NB4 (cell line): Measurements from ENCODE around the gene LMO3.

Experiments
- DNase-seq: peaks from one replicate; pipeline ENCODE4 v3.0.0; 2010; ENCODE audit warnings: low read depth
- H3K4me3 ChIP-seq: one replicate; pipeline ENCODE4 v1.5.1; 2011; ENCODE audit warnings: mild to moderate bottlenecking, low read depth, low read length, moderate library complexity
- MAX ChIP-seq: IDR thresholded peaks from 2 replicates; pipeline ENCODE4 v1.6.1; 2011; ENCODE audit warnings: low read depth, low read length
- MYC ChIP-seq: IDR thresholded peaks from 2 replicates; pipeline ENCODE4 v1.6.1; 2011; ENCODE audit warnings: low read depth, low read length
- POLR2A ChIP-seq: IDR thresholded peaks from 2 replicates; pipeline ENCODE4 v1.6.1; 2011; ENCODE audit warnings: mild to moderate bottlenecking; ENCODE audit not compliant: insufficient read length; ENCODE audit errors: extremely low read depth
- TF ChIP-seq, protein P1 (sequence below): IDR thresholded peaks from one replicate; pipeline ENCODE4 v1.5.1; 2012; ENCODE audit warnings: low read depth, low read length

Gene LMO3

DNA sequence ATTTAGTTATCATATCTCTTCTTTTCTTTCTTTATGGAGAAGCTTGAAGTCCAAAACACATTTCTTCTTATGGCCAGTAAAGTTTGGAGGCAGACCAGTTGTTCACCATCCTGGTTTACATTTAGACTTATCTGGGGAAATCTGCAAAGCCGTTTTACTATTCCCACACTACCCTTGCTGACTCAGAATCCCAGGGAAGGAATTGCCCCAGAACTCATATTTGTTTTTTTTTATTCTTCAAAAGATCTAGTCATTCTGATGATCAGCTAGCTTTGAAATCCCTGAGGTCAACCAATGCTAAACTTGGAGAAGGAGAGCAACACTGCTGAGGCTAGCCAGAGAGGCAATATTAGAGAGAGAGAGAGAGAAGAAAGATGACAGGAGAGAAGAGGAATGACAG lies 12.3 kb upstream of the LMO3 start:
- H3K4me3 ChIP-seq: no peak overlapping the region
- DNase-seq: no peak
- TF ChIP-seq, protein P1, sequence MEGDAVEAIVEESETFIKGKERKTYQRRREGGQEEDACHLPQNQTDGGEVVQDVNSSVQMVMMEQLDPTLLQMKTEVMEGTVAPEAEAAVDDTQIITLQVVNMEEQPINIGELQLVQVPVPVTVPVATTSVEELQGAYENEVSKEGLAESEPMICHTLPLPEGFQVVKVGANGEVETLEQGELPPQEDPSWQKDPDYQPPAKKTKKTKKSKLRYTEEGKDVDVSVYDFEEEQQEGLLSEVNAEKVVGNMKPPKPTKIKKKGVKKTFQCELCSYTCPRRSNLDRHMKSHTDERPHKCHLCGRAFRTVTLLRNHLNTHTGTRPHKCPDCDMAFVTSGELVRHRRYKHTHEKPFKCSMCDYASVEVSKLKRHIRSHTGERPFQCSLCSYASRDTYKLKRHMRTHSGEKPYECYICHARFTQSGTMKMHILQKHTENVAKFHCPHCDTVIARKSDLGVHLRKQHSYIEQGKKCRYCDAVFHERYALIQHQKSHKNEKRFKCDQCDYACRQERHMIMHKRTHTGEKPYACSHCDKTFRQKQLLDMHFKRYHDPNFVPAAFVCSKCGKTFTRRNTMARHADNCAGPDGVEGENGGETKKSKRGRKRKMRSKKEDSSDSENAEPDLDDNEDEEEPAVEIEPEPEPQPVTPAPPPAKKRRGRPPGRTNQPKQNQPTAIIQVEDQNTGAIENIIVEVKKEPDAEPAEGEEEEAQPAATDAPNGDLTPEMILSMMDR: no peak

GRCh38 chr12:16613199-16613598 lies 7.2 kb upstream of the LMO3 start:
- no peak for TF ChIP-seq MAX
- TF ChIP-seq POLR2A: no peak
- TF ChIP-seq MYC: no peak
- TF ChIP-seq, protein P1: no peak
- no peak for DNase-seq
- H3K4me3 ChIP-seq: no peak overlapping the region

DNA sequence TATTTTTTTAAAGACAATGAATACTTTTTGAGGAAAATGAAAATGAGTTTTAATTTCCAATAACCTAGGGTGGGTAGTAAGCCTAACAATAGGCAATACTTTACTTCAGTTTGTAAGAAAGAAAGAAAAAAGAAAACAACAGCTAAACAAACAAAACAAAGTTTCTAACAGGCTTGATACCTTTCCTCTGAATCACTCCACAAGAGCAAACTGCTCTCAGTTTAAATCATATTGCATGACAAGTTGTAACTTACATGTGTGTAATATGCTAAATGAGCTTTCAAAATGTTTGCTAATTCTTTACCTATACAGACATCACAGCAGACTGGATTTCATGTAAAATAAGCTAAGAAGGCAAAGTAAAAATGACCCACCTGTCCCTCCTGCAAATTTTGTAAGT lies 6.7 kb upstream of the LMO3 start:
- no peak for DNase-seq

DNA sequence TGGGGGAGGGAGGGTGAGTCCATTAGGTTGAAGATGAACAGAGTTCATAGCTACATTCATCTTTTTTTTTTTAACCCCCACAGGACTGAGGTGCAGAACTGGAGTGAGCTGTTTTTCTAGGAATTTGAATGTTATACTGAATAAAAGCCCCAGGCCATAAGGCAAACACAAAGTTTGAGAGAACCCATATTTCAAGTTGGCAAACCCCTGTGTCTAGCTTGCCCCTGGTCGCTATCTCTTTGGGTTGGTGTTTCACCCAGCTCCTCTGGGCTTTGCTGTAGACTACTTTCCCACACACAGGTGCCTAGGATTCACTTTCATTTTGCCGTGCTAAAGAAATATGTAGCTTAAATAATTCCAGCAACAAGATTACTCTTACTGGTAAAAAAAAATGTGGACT lies 5.2 kb upstream of the LMO3 start:
- H3K4me3 ChIP-seq: no peak overlapping the region
- TF ChIP-seq POLR2A: no peak
- TF ChIP-seq MYC: no peak
- TF ChIP-seq, protein P1: no peak
- no peak for TF ChIP-seq MAX
- DNase-seq: no peak

More for the DNA sequence above, 6.7 kb upstream of the LMO3 start:
- no peak overlapping the region for H3K4me3 ChIP-seq
- no peak for TF ChIP-seq MYC
- no peak for TF ChIP-seq POLR2A
- TF ChIP-seq, protein P1: no peak
- no peak for TF ChIP-seq MAX

- TF ChIP-seq POLR2A (no peak), MAX (no peak), MYC (no peak)
- TF ChIP-seq, protein P1: no peak
- no peak overlapping the region for H3K4me3 ChIP-seq
- no peak for DNase-seq
Measured at GRCh38 chr12:16610743-16611142, 4.8 kb upstream of the LMO3 start.

DNA sequence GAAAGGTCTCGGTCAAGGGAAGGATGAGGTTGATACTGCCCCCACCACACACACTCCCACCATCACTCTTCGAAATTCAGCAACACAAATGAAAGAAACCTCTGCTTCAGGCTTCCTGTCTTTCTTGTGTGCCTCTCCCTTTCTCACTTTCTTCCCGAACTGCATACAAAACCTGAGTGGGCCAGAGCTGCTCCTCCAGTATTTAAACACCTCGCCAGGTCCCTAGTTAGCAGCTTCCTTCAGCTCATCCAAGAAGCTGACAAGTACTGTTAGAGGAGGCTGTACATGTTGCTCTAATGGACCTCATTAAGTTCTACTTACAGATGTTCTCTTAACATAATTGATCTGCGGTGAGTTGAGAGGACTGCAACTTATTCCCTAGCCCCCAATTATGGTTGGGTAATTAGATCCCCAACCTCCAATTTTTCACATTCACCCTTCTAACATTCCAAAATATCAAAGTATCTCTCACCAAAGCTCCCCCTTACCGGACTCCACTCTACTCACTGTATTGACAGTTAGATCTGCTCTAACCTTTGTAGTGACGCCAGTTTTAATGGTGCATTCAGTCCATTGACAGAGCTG lies 4.1 kb upstream of the LMO3 start:
- no peak overlapping the region for H3K4me3 ChIP-seq
- no peak for DNase-seq
- TF ChIP-seq MAX (no peak), POLR2A (no peak), MYC (no peak)
- TF ChIP-seq, protein P1: no peak
